K562 (cell line): ENCODE results near the gene NDUFA6. TPM values are rescaled to one million over a fixed set of nuclear protein-coding genes. Genes with fewer than 3 reads are reported as not detected.

ENCODE experiments used
- ARID3A ChIP-seq: IDR thresholded peaks from 2 replicates; pipeline ENCODE4 v1.6.1; 2012; ENCODE audit warnings: low read depth, low read length, improper control_type of control experiment, borderline replicate concordance
- CBX3 ChIP-seq, 2 experiments: IDR thresholded peaks; 1 replicate in 1 of 2; 2 replicates in 1 of 2; pipeline ENCODE4 v1.6.1; 2012; ENCODE audit warnings: inconsistent platforms in 2 of 2, low read length in 2 of 2, borderline replicate concordance in 1 of 2, control low read depth in 1 of 2
- DNMT1 ChIP-seq: fragments of 450-650 bp; IDR thresholded peaks from 2 replicates; pipeline ENCODE4 v1.6.1; 2016; ENCODE audit warnings: antibody characterized with exemption, mild to moderate bottlenecking
- EZH2 ChIP-seq: IDR thresholded peaks from 2 replicates; pipeline ENCODE4 v1.6.1; 2012; ENCODE audit warnings: low read depth, mild to moderate bottlenecking, inconsistent platforms, low read length, borderline replicate concordance
- HNRNPL ChIP-seq: fragments of 200-400 bp; formaldehyde crosslinking; IDR thresholded peaks from 2 replicates; pipeline ENCODE4 v1.6.1; 2017; ENCODE audit warnings: low read depth, mild to moderate bottlenecking, low read length
- HSF4 ChIP-seq: fragments of 250-450 bp; sonication (Bioruptor Pico); IDR thresholded peaks from 2 replicates; pipeline ENCODE4 v2.1.2; 2022; ENCODE audit warnings: mild to moderate bottlenecking, moderate library complexity, borderline replicate concordance
- IFI16 ChIP-seq: fragments of 250-450 bp; sonication (Bioruptor Pico); IDR thresholded peaks from 2 replicates; pipeline ENCODE4 v2.1.2; 2022; ENCODE audit warnings: mild to moderate bottlenecking, inconsistent platforms
- MYBL2 ChIP-seq, 2 experiments: fragments of 450-650 bp in 1 of 2; sonication (generic) in 1 of 2; formaldehyde crosslinking in 1 of 2; IDR thresholded peaks; 2 replicates each; pipeline versions ENCODE4 v1.6.1 to v1.8.1; 2017 to 2022; ENCODE audit warnings: borderline replicate concordance in 1 of 2, inconsistent platforms in 1 of 2, low read depth in 1 of 2, mild to moderate bottlenecking in 1 of 2, missing genetic modification reagents in 1 of 2, moderate library complexity in 1 of 2
- NR2C1 ChIP-seq, 2 experiments: fragments of 450-650 bp; IDR thresholded peaks; 2 replicates each; pipeline ENCODE4 v1.6.1; 2017; ENCODE audit warnings: mild to moderate bottlenecking in 2 of 2, antibody characterized with exemption in 1 of 2, inconsistent platforms in 1 of 2, missing compliant biosample characterization in 1 of 2, missing genetic modification characterization in 1 of 2
- NR2F6 ChIP-seq: fragments of 450-650 bp; formaldehyde crosslinking; IDR thresholded peaks from 2 replicates; pipeline ENCODE4 v1.4.0; 2020; ENCODE audit warnings: mild to moderate bottlenecking
- PBX2 ChIP-seq, 2 experiments: IDR thresholded peaks in 1 of 2; conservative IDR thresholded peaks in 1 of 2; 2 replicates each; pipeline ENCODE4 v1.6.1; 2016; ENCODE audit warnings: low read depth in 2 of 2, mild to moderate bottlenecking in 1 of 2, missing compliant biosample characterization in 1 of 2, missing genetic modification characterization in 1 of 2, moderate library complexity in 1 of 2
- POU5F1 ChIP-seq: fragments of 150-350 bp; IDR thresholded peaks from 2 replicates; pipeline ENCODE4 v1.6.1; 2014; ENCODE audit warnings: borderline replicate concordance, low read length, low read depth, mild to moderate bottlenecking; ENCODE audit not compliant: partially characterized antibody
- RBM17 ChIP-seq: fragments of 200-400 bp; formaldehyde crosslinking; IDR thresholded peaks from 2 replicates; pipeline ENCODE4 v1.6.1; 2017; ENCODE audit warnings: low read depth, mild to moderate bottlenecking, low read length, borderline replicate concordance
- SMAD1 ChIP-seq: fragments of 150-350 bp; IDR thresholded peaks from 2 replicates; pipeline ENCODE4 v1.6.1; 2014; ENCODE audit warnings: low read length, low read depth; ENCODE audit not compliant: partially characterized antibody
- SNRNP70 ChIP-seq: fragments of 200-400 bp; formaldehyde crosslinking; optimal IDR thresholded peaks from 2 replicates; pipeline ENCODE3; 2017; ENCODE audit warnings: low read depth, low read length
- SPI1 ChIP-seq: IDR thresholded peaks from 2 replicates; pipeline ENCODE4 v1.6.1; 2011; ENCODE audit warnings: low read depth, low read length, control low read depth, borderline replicate concordance
- THAP12 ChIP-seq: fragments of 250-450 bp; sonication (Bioruptor Pico); IDR thresholded peaks from 2 replicates; pipeline ENCODE4 v1.9.0; 2021; ENCODE audit warnings: mild to moderate bottlenecking, inconsistent platforms
- ZNF354B ChIP-seq: fragments of 250-450 bp; sonication (Bioruptor Pico); IDR thresholded peaks from 2 replicates; pipeline ENCODE4 v1.4.0; 2020
- ZNF830 ChIP-seq: fragments of 250-450 bp; sonication (Bioruptor Pico); IDR thresholded peaks from 2 replicates; pipeline ENCODE4 v1.5.0; 2021; ENCODE audit warnings: mild to moderate bottlenecking
- polyA plus RNA-seq, 8 experiments: library from polyadenylated mRNA; depleted of rRNA in 4 of 8; stranded (reverse) in 5 of 8; unstranded in 3 of 8; fragments of >200 nt; fragmentation: Nextera tagmentation in 2 of 8; fragmentation: Illumina TruSeq in 1 of 8; extraction: Ambion mirVana in 2 of 8; extraction: Trizol in 1 of 8; gene quantifications; 2 replicates each; pipeline versions ENCODE4 v1.2.1 to v1.2.3, GENCODE V29; 2011 to 2014; ENCODE audit warnings: inconsistent platforms in 1 of 8, missing spikeins in 1 of 8
- total RNA-seq, 7 experiments: library from RNA; depleted of rRNA in 6 of 7; stranded (reverse); fragments of >200 nt in 6 of 7; fragmentation: Illumina TruSeq in 2 of 7; extraction: Trizol in 2 of 7; gene quantifications; 2 replicates each; pipeline versions ENCODE4 v1.2.1 to v1.2.3, GENCODE V29; 2011 to 2021; ENCODE audit warnings: low replicate concordance in 1 of 7

NDUFA6 gene
- total and polyA plus RNA-seq, 9 of the 15 experiments (the other 6 are each of a cell fraction or from before 2014, with no cell fraction given): 90.0 to 474 (median 128) TPM

DNA sequence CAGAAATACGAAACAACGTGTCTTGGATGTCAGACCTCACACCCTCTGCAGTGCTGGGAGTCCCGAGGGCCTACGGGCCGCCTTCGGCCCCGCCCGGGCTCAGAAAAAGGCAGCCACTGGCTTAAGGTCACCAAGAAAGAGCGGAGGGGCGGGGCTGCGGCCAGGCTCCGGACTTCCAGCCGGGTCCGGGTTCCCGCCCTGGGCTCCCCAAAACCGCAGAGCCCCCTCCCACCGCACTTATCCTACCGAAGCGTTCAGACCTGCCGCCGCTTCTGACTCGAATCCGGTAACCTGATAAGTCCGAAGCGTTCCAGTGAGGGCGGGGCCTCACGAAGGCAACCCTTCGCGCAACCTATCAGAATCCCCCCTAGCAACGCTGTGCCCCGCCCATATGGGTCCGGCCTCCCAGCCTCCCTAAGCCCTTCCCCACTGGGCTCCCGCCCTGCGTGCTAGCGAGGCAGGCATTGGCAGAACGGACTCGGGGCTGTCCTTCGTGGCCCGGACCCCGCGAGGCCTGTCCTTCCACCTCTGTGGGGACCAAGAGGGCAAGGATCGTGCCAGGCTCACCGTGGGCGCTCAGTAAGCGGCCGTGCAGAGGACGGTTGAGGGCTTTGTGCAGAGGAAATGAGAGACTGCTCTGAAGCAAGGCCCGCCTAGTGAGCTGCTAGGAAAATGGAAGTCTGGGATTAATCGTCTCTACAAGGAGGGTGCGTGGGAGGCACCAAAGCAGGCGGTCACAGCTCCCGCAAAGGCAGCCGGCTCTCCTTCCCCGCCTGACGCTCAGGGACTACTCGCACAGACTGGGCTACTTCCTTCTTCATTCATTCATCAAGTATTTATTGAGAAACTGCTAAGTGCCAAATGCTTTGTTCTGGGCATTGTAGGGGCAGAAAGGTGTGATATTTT lies 19.8 kb downstream of the NDUFA6 start, which contains the start of gene NAGA (continued):
- TF ChIP-seq PBX2 (CRISPR knock-in tag; IDR thresholded peaks at IDR 0.05; ENCODE audit: low read depth): no peak
- TF ChIP-seq PBX2 (tag; conservative IDR thresholded peaks at IDR 0.05; ENCODE audit: low read depth): no peak
- TF ChIP-seq SPI1: no peak
- TF ChIP-seq NR2C1 (IDR thresholded peaks at IDR 0.05): no peak
- peak; percentile 28; the same call in 1 of the 2 replicates for TF ChIP-seq NR2C1 (tag; IDR thresholded peaks at IDR 0.05)
- no peak for TF ChIP-seq NR2F6 (CRISPR knock-in tag)
- TF ChIP-seq SNRNP70: no peak
- no peak for TF ChIP-seq IFI16 (CRISPR knock-in tag)
- no peak for TF ChIP-seq ZNF354B (CRISPR knock-in tag)
- no peak for TF ChIP-seq POU5F1
- TF ChIP-seq RBM17: no peak
- no peak for TF ChIP-seq ARID3A
- no peak; a peak in 1 of 3 replicates for TF ChIP-seq CBX3 (IDR thresholded peaks at IDR 0.05; ENCODE audit: borderline replicate concordance in 1 of 2, low read length in 2 of 2)
- no peak for TF ChIP-seq SMAD1
- no peak for TF ChIP-seq EZH2
- TF ChIP-seq DNMT1: no peak
- TF ChIP-seq ZNF830 (CRISPR knock-in tag): no peak
- no peak for TF ChIP-seq HSF4 (CRISPR knock-in tag)
- TF ChIP-seq HNRNPL: peak; percentile 81
- TF ChIP-seq MYBL2 (IDR thresholded peaks at IDR 0.05; ENCODE audit: low read depth): no peak
- no peak for TF ChIP-seq MYBL2 (CRISPR knock-in tag; IDR thresholded peaks at IDR 0.05; ENCODE audit: borderline replicate concordance)
- no peak for TF ChIP-seq THAP12 (CRISPR knock-in tag)
